Stimulated activated CD4-positive, alpha-beta T cell treated with anti-CD3 and anti-CD28 coated beads, TNF-alpha, amount 100 ng/mL, for 24 hours (primary cell): Measurements from ENCODE around the gene ENTREP3.
"Not testable (repeated sequence)": the region's sequence is repeated elsewhere in the genome, so short reads cannot be mapped to it uniquely, and the experiment has no call there.

Experiments
- DNase-seq, 3 experiments: peaks; one replicate each; pipeline ENCODE4 v3.0.0-alpha.2; 2020; ENCODE audit warnings: low read depth in 3 of 3

The ENTREP3 gene

GRCh38 chr1:155251566-155251965 is 3.7 kb downstream of the ENTREP3 start:
- DNase-seq: no peak

- peak; percentile 94 to 96 (median 95) for DNase-seq
These were observed 4.4 kb downstream of the ENTREP3 start for GRCh38 chr1:155250633-155251449.

GRCh38 chr1:155250246-155250632 is 5.0 kb downstream of the ENTREP3 start:
- DNase-seq: no peak

GRCh38 chr1:155247667-155248553 is 7.4 kb downstream of the ENTREP3 start:
- no peak for DNase-seq

GRCh38 chr1:155246796-155247195 is 8.5 kb downstream of the ENTREP3 start:
- not testable (repeated sequence) for DNase-seq

- DNase-seq: no peak
These were observed 10.1 kb downstream of the ENTREP3 start for GRCh38 chr1:155245163-155245524.

GRCh38 chr1:155244368-155245162 is 10.7 kb downstream of the ENTREP3 start:
- peak; percentile 80 to 95 (median 84) for DNase-seq

DNA sequence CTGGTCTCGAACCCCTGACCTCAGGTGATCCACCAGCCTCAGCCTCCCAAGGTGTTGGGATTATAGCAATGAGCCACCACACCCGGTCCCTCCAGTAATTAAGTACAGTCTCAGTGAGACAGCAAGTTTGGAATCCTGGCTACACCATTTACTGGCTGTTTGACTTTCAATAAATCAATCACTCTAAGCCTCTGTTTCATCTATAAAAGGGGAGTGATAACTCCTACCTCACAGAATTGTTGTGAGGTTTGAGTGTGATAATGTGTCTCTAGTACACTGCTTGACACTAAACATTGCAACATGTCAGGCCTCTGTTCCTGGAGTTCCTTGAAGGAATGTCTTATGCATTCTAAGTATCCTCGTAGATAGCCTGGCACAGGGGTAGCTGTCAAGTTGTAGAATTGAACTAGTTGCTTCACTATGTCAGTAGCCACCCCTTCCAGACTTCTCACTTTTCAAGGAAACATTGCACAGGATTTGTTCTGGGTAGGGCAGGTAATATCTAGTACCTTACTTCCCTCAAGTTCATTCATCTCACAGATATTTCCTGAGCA is 12.4 kb downstream of the ENTREP3 start:
- no peak for DNase-seq

DNA sequence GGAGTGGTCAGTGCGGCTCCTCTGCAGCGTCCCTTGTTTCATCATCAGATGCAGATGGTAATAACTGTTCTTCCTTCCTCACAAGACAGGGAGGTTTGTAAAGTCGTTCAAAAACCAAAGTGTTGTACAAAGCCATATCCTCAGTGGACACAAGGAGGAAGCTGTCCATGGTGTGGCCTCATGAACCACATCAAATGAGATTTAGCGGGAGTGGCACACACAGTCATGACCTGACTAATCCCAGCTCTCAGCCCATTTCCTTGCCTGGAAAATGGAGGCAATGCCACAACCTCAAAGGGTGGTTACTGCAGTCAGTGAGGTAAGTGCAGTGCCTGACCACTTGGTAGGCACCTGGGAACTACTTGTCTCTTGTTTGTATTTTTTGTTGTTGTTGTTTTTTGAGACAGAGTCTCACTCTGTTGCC is 13.4 kb downstream of the ENTREP3 start:
- DNase-seq: no peak

GRCh38 chr1:155241069-155241679 is 14.1 kb downstream of the ENTREP3 start:
- peak in 2 of 3 experiments; percentile 35 to 60 for DNase-seq

DNA sequence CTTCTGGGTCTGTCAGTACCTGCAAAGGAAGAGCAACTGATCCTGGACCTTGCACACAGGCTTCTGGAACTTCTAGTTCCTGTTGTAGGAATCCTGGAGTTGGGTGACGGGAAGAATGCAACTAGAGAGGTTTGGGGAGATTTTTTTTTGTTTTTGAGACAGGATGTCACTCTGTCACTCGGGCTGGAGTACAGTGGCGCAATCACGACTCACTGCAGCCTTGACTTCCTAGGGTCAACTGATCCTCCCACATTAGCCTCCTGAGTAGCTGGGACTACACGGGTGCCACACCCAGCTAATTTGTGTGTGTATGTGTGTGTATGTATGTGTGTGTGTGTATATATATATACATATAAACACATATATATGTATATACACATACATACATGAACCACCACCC is 18.8 kb downstream of the ENTREP3 start:
- DNase-seq: no peak

DNA sequence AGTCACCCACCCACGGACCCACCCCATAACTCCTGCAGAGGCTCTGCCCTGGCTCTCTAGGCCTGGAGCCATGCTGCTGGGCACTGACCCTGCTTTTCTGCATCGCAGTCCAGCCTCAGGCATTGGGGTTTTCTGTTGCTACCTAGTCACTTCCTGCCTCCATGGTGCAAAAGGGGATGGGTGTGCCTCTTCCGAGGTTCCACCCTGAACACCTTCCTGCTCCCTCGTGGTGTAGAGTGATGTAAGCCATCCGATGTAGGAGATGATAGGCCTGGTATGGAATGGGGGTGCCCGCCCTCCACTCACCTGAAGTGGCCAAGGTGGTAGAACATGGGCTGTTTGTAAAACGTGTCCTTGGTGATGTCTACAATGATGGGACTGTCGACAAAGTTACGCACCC is 19.9 kb downstream of the ENTREP3 start:
- DNase-seq: not testable (repeated sequence)

GRCh38 chr1:155233502-155233901 is 21.8 kb downstream of the ENTREP3 start:
- not testable (repeated sequence) for DNase-seq

GRCh38 chr1:155232001-155232978 is 23.0 kb downstream of the ENTREP3 start:
- not testable (repeated sequence) for DNase-seq

DNA sequence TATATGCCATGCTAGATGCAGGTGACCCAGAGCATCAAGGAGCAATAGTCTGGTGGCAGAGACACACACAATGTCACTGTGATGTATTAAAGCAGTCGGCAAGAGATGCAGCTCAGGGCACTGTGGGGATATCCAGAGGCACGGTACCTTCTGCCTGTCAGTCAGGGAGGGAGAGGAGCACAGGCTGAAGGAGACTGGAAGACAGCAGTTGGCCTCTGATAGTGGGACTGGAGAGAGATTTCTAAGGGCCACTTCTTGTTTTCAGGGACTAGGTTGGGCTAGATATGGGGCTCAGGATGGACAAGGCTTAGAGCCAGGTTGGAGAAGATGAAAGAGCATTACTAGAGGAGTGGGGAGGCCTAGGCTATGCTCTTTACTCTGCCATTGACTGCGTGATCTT is 24.0 kb downstream of the ENTREP3 start:
- not testable (repeated sequence) for DNase-seq

DNA sequence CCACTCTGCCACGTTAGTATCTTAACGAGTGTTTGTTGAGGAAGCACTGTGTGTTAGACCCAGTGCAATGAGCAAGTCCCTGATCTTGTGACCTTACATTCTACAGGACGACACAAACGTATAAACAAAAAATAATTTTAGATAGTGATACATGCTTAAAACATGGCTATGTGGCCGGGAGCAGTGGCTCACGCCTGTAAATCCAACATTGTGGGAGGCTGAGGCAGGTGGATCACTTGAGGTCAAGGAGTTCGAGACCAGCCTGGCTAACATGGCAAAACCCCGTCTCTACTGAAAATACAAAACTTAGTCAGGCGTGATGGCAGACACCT is 27.2 kb downstream of the ENTREP3 start:
- DNase-seq: no peak

DNA sequence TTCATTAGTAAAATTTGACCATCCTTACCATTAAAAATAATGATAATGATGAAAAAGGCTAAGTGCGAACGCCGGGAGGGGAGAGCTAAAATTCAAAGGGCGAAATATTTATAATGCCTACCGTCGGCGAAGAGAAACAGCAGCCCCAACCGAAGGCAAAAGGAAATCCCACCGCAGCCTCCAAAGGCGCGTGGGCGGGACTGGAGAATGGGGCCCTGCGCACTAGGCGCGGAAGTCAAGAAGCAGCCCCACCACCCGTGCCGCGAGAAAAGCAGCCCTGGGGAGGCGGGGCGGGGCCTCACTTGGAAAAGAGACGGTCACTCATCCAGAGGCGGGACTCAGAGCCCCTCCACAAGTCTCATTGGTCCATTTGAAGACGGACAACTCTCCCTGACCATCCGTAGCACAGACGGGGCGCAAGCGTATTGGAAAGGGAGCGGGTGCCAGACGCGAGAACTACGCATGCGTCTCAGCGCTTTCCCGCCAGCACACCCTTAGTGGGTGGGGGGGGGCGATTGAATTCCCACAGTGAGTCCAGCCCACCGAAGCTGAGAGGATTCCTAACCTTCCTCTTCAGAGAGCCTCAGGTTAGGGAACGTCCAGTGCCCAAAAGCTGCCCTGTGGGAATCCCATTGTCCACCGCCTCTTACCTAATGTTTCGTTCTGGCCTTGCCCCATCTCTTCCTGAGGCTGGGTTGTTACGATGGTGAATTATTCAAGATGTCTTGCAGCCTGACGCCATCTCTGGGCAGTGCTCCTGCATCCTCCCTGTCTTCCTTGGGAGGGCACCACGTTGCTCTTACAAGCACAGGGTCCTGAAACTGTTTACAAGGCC is 27.8 kb downstream of the ENTREP3 start:
- peak; percentile 97 to 99 (median 97) for DNase-seq

DNA sequence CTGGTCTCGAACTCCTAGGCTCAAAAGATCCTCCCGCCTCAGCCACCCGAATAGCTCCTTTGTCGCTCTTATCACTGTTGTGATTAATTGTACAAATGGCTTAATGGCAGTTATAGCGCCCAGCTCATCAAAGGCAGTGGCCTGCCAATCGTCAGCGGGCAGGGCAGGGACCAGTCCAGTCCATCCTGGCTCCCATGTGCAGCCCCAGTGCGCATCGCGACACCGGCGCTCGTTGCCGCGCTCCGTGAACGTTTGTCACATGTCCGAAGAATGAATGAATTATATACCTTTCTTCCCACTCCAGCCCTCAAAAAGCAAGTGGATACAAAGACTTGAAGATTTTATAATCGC is 28.4 kb downstream of the ENTREP3 start:
- peak in 2 of 3 experiments; percentile 20 to 50 for DNase-seq
